B cell (primary cell): ENCODE results near the gene ZNF641. TPM values are rescaled to one million over a fixed set of nuclear protein-coding genes. Genes with fewer than 3 reads are reported as not detected.

Source experiments
- polyA plus RNA-seq: library from polyadenylated mRNA; depleted of rRNA; stranded (reverse); fragments of >200 nt; gene quantifications from 2 replicates; pipeline ENCODE4 v1.2.3, GENCODE V29; 2012
- small RNA-seq: library from RNA; depleted of rRNA; stranded (forward); fragments of <200 nt; gene quantifications from one replicate; pipeline ENCODE3, GENCODE V24; 2012; ENCODE audit warnings: low replicate concordance, low read depth; ENCODE audit not compliant: insufficient read length
- total RNA-seq, 2 donors: library from RNA; stranded (reverse); fragments of 120-200 nt in 1 of 2; gene quantifications; 1 replicate in 1 of 2; 2 replicates in 1 of 2; pipeline versions ENCODE4 v1.2.3 to v1.2.4, GENCODE V29; 2013 to 2022

ZNF641 gene
- total and polyA plus RNA-seq, 2 donors (not counting 1 experiment from before 2014, with no cell fraction given) = 10.3 to 34.2 TPM

Small RNA genes within 50 kb of the gene (small RNA-seq; reads per million reads assigned to genes)
- not detected for gene AC024257.2

Other genes with a start within 250 kb of the ZNF641 start
- 43.8 and 44.8 TPM in 2 replicates for gene SENP1, start 244.8 kb downstream of the ZNF641 start, total RNA-seq
- gene SENP1, start 244.8 kb downstream of the ZNF641 start, polyA plus RNA-seq = 7.3 and 8.9 TPM in 2 replicates
- gene PFKM, start 231.6 kb downstream of the ZNF641 start, total RNA-seq = 42.5 and 43.0 TPM in 2 replicates
- gene PFKM, start 231.6 kb downstream of the ZNF641 start, polyA plus RNA-seq = 20.3 and 20.8 TPM in 2 replicates
- 53.2 and 54.8 TPM in 2 replicates for gene ASB8, start 193.4 kb downstream of the ZNF641 start, total RNA-seq
- 22.7 and 26.0 TPM in 2 replicates for gene ASB8, start 193.4 kb downstream of the ZNF641 start, polyA plus RNA-seq
- gene CCDC184, start 167.3 kb downstream of the ZNF641 start, total RNA-seq = 0.54 and 0.66 TPM in 2 replicates
- 1.4 and 1.6 TPM in 2 replicates for gene CCDC184, start 167.3 kb downstream of the ZNF641 start, polyA plus RNA-seq
- not detected in 2 replicates for gene OR10AD1, start 147.6 kb downstream of the ZNF641 start, total RNA-seq
- gene OR10AD1, start 147.6 kb downstream of the ZNF641 start, polyA plus RNA-seq = not detected in 2 replicates
- not detected in 2 replicates for gene ANP32D, start 121.6 kb upstream of the ZNF641 start, total RNA-seq
- gene ANP32D, start 121.6 kb upstream of the ZNF641 start, polyA plus RNA-seq = not detected in 2 replicates
- not detected in 2 replicates for gene C12orf54, start 131.6 kb upstream of the ZNF641 start, total RNA-seq
- not detected in 2 replicates for gene C12orf54, start 131.6 kb upstream of the ZNF641 start, polyA plus RNA-seq
- gene OR8S1, start 174.7 kb upstream of the ZNF641 start, total RNA-seq = not detected in 2 replicates
- gene OR8S1, start 174.7 kb upstream of the ZNF641 start, polyA plus RNA-seq = not detected in 2 replicates
- not detected in 2 replicates for gene LALBA, start 219.1 kb upstream of the ZNF641 start, total RNA-seq
- not detected in 2 replicates for gene LALBA, start 219.1 kb upstream of the ZNF641 start, polyA plus RNA-seq